Measurements from ENCODE around the gene C8A. TPM values are rescaled to one million over a fixed set of nuclear protein-coding genes. Genes with fewer than 3 reads are reported as not detected.
A peak's percentile ranks its signal among the peaks of the same experiment; 100 is the strongest.

The C8A gene
- not detected for total RNA-seq

- DNase-seq, result no peak
Observed at GRCh38 chr1:56854521-56855099, at the start of gene C8A. Gene C8A, plus strand, starts transcription at chr1:56854797. Its CDS starts 105 bp downstream, at chr1:56854902.

GRCh38 chr1:56806804-56807203 is 47.8 kb upstream of the C8A start:
- DNase-seq, result peak; percentile 26

DNA sequence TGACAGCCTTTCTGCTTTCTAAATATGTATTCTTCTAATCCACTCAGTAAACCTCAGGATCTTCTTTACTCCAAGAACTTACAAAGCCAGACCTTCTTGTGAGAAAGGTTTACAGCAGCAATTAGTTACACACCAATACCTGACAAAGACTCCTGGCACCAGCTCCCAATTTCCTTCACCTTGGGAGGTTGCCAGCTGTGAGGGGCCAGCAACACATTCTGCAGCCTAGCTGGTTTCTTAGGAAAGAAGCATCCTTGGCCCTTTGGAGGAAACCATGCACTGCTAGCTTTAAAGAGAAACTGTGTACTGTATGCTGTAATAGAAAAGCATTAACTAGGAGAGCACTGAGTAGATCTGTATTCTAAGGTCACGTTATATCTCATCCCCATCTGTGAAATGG is 46.2 kb upstream of the C8A start:
- DNase-seq, result peak; percentile 15

DNA sequence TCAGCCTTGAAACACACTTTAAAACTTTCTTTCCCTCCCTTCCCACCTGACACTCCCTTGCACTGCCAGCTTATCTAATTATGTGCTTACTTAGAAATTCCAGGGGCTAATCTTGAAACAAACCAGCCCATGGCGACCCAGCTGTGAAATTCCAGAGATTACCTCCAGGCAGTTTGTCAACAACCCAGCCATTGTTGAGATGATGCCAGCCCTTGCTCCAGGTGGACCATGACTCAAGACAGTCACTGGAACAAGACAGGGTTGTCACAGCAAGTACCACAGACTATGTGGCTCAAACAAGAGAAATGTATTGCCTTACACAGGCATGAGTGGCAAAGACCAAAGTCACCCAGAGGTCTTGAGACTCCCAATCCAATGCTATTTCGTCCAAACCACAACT is 43.3 kb upstream of the C8A start:
- DNase-seq, result no peak

DNA sequence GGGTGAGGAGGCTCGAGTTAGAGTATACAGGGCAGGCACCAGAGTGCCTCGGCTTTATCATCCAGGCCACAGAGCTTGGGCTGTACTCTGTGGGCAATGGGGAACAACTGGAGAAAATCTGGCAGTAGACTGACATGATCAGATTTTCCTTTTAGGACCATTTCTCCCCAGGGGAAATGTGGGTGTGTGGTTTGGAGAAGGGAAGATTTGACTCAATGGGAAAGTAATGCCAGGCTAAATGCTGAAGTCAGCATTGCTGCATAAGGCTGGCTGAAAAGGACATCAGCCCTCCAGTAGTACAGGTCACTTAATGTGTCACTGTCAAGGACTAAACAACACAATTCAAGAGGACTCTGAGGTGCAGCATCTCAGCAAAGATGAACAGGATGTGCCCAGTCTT is 40.4 kb upstream of the C8A start:
- DNase-seq, result no peak

DNA sequence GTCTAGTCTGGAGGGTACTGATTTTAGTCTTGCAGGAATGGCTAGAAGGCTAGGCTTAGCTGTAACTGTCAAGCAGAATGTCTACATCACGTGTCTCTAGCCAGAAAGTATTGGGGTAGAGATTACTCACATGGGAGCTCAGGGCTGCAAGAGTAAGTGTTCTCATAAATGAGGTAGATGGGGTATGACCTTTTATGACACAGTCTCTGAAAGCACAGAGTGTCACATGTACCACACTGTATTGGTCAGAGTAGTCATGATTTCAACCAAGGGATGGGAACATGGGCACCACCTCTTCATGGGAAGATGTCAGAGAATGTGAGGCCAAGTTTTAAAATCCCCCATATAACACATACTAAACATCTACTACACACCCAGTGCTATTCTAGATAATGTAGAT is 38.3 kb upstream of the C8A start:
- no peak for DNase-seq

DNA sequence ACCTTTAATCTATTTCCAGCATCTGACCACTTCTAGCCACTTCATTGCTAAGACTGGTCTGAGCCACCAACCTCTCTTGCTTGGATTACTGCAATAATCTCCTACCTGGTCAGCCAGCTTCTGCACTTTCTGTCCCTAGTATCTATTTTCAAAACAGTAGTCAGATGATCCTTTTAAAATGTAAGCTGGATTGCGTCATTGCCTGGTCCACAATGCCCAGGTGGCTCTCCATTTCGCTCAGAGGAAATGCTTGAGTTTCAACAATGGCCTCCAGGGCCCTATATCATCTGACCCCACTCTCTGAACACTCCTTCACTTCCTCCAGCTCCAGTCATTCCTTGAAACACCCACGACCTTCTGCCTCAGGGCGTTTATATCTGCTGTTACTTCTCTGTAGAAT is 37.7 kb upstream of the C8A start:
- DNase-seq, result no peak

DNA sequence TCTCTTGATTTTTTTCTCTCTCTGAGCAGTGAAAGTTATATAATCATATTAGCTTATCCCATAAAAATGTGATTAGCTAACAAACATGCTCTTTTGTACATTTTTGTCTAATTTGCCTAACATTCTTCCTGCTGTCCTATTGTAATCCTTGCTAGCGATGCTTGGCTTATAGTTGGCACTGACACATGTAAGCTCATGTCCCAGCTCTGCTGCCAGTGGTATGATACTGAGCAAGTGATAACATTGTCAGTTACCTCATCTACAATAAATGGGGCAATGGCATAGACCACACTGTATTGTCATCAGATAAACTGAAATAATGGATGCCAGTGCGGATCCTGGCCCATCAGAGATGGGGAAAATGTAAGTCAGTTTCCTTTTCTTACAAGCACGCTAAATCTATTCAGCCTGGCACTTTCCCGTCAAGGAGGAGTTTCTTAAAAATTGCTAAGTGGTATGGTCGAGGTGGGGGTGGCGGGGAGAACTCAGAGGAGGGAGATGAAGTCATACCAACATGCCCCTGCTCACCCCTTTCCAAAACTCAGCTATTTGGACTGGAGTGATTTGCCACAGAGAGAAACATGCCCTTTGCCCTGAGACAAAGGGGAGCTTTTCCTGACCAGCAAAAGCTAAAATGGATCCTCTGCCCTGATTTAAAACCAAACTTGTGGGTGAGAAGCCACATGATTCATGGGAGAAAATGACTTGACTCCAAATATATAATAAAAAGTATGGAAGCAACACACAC is 36.7 kb upstream of the C8A start:
- no peak for DNase-seq

- no peak for DNase-seq
Observed at GRCh38 chr1:56819387-56819899, 35.2 kb upstream of the C8A start, which contains the start of gene FYB2. Gene FYB2, minus strand, starts transcription at chr1:56819404. Its CDS starts 114 bp downstream, at chr1:56819290.

DNA sequence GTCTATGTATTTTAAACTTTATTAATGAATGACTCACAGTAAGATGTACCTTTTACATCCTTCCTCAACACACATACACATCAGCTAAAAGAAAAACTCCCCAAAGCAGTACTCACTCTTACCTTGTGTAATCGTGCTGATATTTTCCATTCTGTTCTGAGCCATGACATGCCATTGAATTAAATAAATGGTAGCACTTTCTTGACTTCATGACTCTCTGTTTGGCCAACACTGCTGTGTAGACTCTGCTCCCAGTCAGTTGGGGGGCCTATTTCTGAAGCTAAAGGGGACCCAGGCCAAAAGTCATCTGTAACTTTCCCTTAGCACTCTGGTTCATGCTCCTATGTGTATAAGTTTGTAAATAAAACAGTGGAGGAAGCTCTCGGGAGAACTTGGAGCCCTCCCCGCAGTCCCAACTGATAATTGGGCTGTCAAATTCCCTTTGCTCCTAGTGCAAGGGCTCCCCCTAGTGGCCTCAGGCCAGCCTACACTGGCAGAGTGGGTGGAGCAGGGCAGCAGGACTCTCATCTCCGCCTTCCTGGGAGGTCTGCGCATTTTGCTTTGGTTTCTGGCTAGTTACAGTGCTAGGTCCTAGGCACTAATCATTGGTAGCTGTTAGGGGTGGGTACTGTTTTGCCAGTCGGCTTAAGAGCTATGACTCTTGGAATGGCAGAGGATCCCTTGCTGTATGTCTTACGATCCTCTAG is 33.7 kb upstream of the C8A start:
- peak; percentile 76 for DNase-seq

DNA sequence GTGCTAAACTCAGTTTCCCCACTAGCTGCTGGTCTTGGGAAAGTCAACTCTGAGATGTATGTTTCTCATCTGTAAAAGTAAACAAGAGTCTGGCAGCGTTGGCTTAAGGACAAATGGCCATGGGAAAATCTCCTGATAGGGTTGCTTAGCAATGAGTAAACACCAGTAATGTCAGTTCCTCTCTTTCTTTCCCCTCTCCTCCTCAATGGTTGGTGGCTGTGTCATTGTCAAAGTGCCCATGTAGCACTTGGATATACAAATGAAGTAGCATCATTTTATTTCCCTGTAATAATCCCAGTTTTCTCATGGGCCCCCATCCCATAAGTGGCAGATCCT is 33.2 kb upstream of the C8A start:
- no peak for DNase-seq

GRCh38 chr1:56824271-56824670 is 30.3 kb upstream of the C8A start:
- DNase-seq, result no peak

DNA sequence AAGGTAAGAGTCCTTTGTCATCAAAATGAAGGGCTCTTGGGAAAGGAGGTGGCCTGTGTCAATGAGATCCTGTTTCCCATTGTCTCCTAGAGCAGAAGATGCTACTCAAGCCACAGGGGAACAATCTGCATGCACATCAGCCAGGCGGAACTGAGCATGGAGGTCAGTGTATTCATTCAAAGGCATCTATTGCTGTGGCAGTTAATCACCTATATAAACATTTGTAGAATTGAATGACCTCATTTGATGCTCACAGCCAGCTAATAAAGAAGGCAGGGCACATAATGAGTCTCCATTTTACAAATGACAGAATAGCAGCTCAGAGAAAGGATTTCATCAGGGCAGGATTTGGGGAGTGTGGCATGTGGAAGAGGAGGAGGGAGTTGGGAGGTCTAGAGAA is 29.7 kb upstream of the C8A start:
- DNase-seq, result no peak

- DNase-seq, result no peak
Observed at GRCh38 chr1:56825436-56825835, 29.2 kb upstream of the C8A start.

DNA sequence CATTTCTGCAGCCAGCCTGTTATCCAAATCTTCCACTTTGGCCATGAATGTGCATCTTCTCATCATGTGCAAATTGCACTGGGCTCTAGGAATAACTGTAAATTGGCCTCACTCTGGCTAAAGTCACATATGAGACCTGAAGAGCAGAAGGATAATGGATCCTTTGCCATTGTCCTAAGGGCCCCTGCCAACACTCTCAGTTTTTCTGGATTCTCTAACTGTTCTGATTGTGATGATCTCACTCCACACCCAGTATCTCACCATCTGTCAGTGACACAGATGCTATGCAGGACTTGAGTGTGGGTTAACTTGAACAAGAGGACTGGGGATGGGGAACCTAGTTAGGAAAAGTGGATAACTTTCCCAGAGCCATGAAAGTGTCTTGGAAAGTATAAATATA is 26.9 kb upstream of the C8A start:
- DNase-seq, result no peak

DNA sequence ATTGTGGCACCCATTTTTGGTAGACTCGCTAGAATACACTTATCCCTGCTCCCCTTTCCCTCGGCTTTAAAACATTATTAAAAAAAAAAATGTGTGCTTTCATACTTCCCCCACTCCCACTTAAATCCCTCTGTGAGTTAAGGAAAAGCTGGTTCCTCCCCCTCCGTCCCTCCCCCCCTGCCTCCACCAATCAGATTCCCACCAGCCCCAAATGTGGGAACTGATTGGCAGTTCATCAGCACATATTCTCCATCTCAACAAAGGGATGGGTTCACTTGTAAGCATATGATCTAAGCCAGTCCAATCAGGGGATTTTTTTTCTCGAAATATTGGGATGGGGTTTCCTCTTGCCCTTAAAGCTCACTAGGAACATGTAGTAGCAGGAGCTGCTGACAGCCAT is 24.5 kb upstream of the C8A start:
- DNase-seq, result no peak

- peak; percentile 93 for DNase-seq
Observed at GRCh38 chr1:56831871-56832693, 22.5 kb upstream of the C8A start.

DNA sequence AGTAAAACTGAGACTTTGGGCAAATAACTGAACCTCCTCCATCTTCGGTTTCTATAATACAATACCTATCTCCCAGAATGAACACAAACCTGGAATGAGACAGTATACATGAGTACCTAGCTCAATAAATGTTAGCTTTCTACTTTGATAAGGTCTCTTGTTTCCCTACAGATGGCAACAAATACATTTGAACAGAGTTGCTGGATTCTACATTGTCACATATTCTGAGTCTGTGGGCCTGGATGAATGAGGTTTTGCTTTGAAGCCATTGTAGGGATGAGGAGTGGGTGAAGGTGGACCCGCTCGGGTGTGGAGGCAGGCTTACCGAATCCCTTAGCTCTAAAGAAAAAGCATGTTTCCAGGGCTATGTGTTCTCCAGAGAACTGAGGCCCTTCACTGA is 21.5 kb upstream of the C8A start:
- no peak for DNase-seq

GRCh38 chr1:56834137-56834900 is 20.3 kb upstream of the C8A start:
- DNase-seq, result no peak

DNA sequence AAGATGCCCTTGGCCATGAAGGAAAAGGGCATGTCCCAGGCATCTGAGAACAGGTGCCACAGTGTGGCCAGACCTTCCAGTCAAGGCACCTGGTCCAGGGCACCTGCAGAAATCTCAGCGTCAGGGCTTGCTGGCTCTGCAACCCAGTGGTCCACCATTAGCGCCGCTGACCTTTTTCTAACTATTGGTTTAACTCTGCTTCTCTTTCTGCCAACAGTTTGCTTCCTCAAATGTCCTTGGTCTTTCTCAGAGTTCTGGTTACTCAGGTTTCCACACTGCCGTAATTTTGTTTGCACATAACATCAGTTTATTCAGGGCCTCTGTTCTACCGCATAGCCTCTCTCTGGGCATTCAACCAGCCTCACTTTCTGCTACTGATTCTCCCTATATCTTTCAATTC is 18.9 kb upstream of the C8A start:
- no peak for DNase-seq

- DNase-seq, result no peak
Observed at GRCh38 chr1:56836359-56836758, 18.2 kb upstream of the C8A start.
